Astrocyte (in vitro differentiated cells and primary cell): ENCODE measurements around the gene MYO3B. TPM values are rescaled to one million over a fixed set of nuclear protein-coding genes. Genes with fewer than 3 reads are reported as not detected.

ENCODE experiments used
- DNase-seq: peaks from one replicate; pipeline ENCODE4 v3.0.0-alpha.2; 2010; ENCODE audit warnings: low read depth
- FAIRE-seq: peaks from 2 replicates; lab custom pipeline; 2011; peaks lifted over from hg19 to GRCh38; lab: Jason Lieb, UNC
- H2AFZ ChIP-seq: 2 replicates; pipeline ENCODE4 v1.6.0; 2012; ENCODE audit warnings: low read depth, low read length, inconsistent platforms
- H3K27ac ChIP-seq: 2 replicates; pipeline ENCODE4 v1.5.1; 2011; ENCODE audit warnings: low read depth, low read length, inconsistent platforms
- H3K27me3 ChIP-seq: 2 replicates; pipeline ENCODE4 v1.6.0; 2011; ENCODE audit warnings: low read length, inconsistent platforms; ENCODE audit not compliant: insufficient read depth
- H3K36me3 ChIP-seq: 2 replicates; pipeline ENCODE4 v1.5.1; 2011; ENCODE audit warnings: low read length, inconsistent platforms; ENCODE audit not compliant: insufficient read depth
- H3K4me1 ChIP-seq: 2 replicates; pipeline ENCODE4 v1.5.1; 2011; ENCODE audit warnings: low read length, inconsistent platforms; ENCODE audit not compliant: insufficient read depth
- H3K4me2 ChIP-seq: 2 replicates; pipeline ENCODE4 v1.6.0; 2012; ENCODE audit warnings: low read length, inconsistent platforms
- H3K4me3 ChIP-seq: 2 replicates; pipeline ENCODE4 v1.5.1; 2011; ENCODE audit warnings: low read depth, mild to moderate bottlenecking, low read length, inconsistent platforms; ENCODE audit not compliant: insufficient read depth
- H3K79me2 ChIP-seq: 2 replicates; pipeline ENCODE4 v1.6.0; 2012; ENCODE audit warnings: mild to moderate bottlenecking, low read length, inconsistent platforms; ENCODE audit not compliant: insufficient read depth
- H3K9ac ChIP-seq: 2 replicates; pipeline ENCODE4 v1.6.0; 2012; ENCODE audit warnings: mild to moderate bottlenecking, low read length, inconsistent platforms
- H3K9me3 ChIP-seq: 2 replicates; pipeline ENCODE4 v1.5.1; 2012; ENCODE audit warnings: low read depth, mild to moderate bottlenecking, low read length, inconsistent platforms; ENCODE audit not compliant: insufficient read depth
- H4K20me1 ChIP-seq: 2 replicates; pipeline ENCODE4 v1.6.0; 2012; ENCODE audit warnings: low read length, inconsistent platforms; ENCODE audit not compliant: insufficient read depth
- H3K27ac Mint-ChIP-seq: one replicate; pipeline ENCODE4 v1.8.0; 2021; ENCODE audit warnings: mild to moderate bottlenecking, mixed read lengths; ENCODE audit not compliant: unreplicated experiment
- H3K27me3 Mint-ChIP-seq: one replicate; pipeline ENCODE4 v1.8.0; 2021; ENCODE audit warnings: low read depth, mixed read lengths; ENCODE audit not compliant: unreplicated experiment
- H3K36me3 Mint-ChIP-seq: one replicate; pipeline ENCODE4 v1.8.0; 2021; ENCODE audit warnings: low read depth, mixed read lengths; ENCODE audit not compliant: unreplicated experiment
- H3K4me1 Mint-ChIP-seq: one replicate; pipeline ENCODE4 v1.8.0; 2021; ENCODE audit warnings: low read depth, mixed read lengths; ENCODE audit not compliant: unreplicated experiment
- H3K4me3 Mint-ChIP-seq: one replicate; pipeline ENCODE4 v1.8.0; 2021; ENCODE audit warnings: mild to moderate bottlenecking, moderate library complexity, mixed read lengths; ENCODE audit not compliant: unreplicated experiment
- H3K9me3 Mint-ChIP-seq: one replicate; pipeline ENCODE4 v1.8.0; 2021; ENCODE audit warnings: mild to moderate bottlenecking, mixed read lengths; ENCODE audit not compliant: unreplicated experiment
- CTCF ChIP-seq: IDR thresholded peaks from 2 replicates; pipeline ENCODE4 v1.5.1; 2011; ENCODE audit warnings: low read depth, mild to moderate bottlenecking, inconsistent platforms, low read length, moderate library complexity; ENCODE audit not compliant: insufficient read depth
- EZH2 ChIP-seq: IDR thresholded peaks from 2 replicates; pipeline ENCODE4 v1.6.1; 2012; ENCODE audit warnings: mild to moderate bottlenecking, low read length, inconsistent platforms; ENCODE audit not compliant: insufficient read depth
- total RNA-seq: library from RNA; stranded (reverse); gene quantifications from 2 replicates; pipeline ENCODE4 v1.2.1, GENCODE V29; 2021

Gene MYO3B
- total RNA-seq, 1 donor from 2014 or later: not detected

DNA sequence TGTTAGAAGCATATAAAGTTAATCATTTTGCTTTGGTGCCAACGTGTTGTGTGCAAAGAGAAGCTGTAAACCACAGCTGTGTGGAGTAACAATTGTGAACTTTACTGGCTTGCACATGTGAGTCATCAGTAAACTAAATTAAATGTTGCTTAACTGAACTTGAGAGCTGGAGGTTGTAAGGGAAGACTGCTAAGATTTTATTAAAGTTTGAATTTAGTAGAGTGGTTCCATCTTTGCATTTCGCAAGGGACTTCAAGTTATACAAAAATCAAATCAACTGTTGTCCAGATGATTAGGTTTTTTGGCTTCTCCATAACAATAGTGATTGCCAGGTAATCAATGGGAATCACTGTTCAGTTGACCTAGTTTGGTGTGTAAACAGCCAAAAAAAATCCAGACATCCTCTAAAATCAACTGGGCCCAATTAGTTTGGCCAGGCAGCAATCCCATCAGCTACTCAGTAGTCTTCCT, 247.4 kb downstream of the MYO3B start:
- DNase-seq: peak; percentile 11
- Histone ChIP-seq H3K9ac (no peak overlapping the region), H3K27me3 (no peaks in the 10 kb centered on the region), H3K79me2 (no peaks in the 10 kb centered on the region), H3K36me3 (no peaks in the 10 kb centered on the region), H4K20me1 (no peaks in the 10 kb centered on the region), H3K27ac (no peak overlapping the region), H3K4me1 (no peaks in the 10 kb centered on the region), H2AFZ (no peak overlapping the region), H3K4me3 (no peak overlapping the region), H3K9me3 (no peaks in the 10 kb centered on the region), H3K4me2 (no peak overlapping the region)
- no peak for FAIRE-seq
- TF ChIP-seq EZH2 (no peak), CTCF (no peak)
- Mint-ChIP-seq H3K36me3 (no peaks in the 10 kb centered on the region), H3K4me1 (peaks cover 13% of the 10 kb centered on the region), H3K27ac (no peak overlapping the region), H3K4me3 (no peak overlapping the region), H3K9me3 (peaks cover 2% of the 10 kb centered on the region), H3K27me3 (peaks cover 12% of the 10 kb centered on the region)

DNA sequence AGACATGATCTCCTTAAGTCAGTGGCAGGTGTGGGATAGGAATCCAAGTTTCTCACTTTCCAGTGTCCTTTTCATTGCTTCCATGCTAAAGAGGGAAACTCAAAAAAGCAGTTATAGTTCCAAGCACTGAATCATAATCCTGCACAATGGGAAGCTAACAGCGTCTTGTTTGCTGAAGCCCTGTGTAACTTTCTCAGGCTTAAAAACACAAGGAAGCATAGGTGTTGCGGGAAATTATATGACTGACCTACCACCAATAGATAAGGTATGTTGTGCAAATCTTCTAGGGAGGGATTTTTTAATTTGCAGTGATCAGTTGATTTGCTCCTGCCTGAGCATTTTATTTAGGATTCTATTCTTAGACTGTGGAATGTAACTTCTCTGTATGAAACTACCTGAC, 250.9 kb downstream of the MYO3B start:
- Histone ChIP-seq H3K4me1 (no peaks in the 10 kb centered on the region), H3K9ac (no peak overlapping the region), H3K9me3 (no peaks in the 10 kb centered on the region), H3K4me3 (no peak overlapping the region), H2AFZ (no peak overlapping the region), H3K4me2 (no peak overlapping the region), H3K36me3 (no peaks in the 10 kb centered on the region), H4K20me1 (no peaks in the 10 kb centered on the region), H3K79me2 (no peaks in the 10 kb centered on the region), H3K27me3 (no peaks in the 10 kb centered on the region), H3K27ac (no peak overlapping the region)
- no peak for DNase-seq
- no peaks in the 10 kb centered on the region for H3K36me3 Mint-ChIP-seq
- no peak overlapping the region for H3K27ac Mint-ChIP-seq
- H3K4me1 Mint-ChIP-seq: peaks cover 6% of the 10 kb centered on the region
- no peak for FAIRE-seq
- H3K9me3 Mint-ChIP-seq: no peaks in the 10 kb centered on the region
- H3K4me3 Mint-ChIP-seq: no peak overlapping the region
- no peak for TF ChIP-seq EZH2
- no peak for TF ChIP-seq CTCF
- H3K27me3 Mint-ChIP-seq: no peaks in the 10 kb centered on the region

- FAIRE-seq (no peak), DNase-seq (no peak)
- Mint-ChIP-seq H3K27me3 (no peaks in the 10 kb centered on the region), H3K9me3 (no peaks in the 10 kb centered on the region), H3K4me1 (peaks cover 15% of the 10 kb centered on the region), H3K27ac (no peak overlapping the region), H3K4me3 (no peak overlapping the region), H3K36me3 (no peaks in the 10 kb centered on the region)
- no peak overlapping the region for H3K4me3 ChIP-seq
- H3K36me3 ChIP-seq: no peaks in the 10 kb centered on the region
- TF ChIP-seq EZH2 (no peak), CTCF (no peak)
- no peaks in the 10 kb centered on the region for H3K4me1 ChIP-seq
- no peaks in the 10 kb centered on the region for H4K20me1 ChIP-seq
- H3K4me2 ChIP-seq: no peak overlapping the region
- no peak overlapping the region for H3K27ac ChIP-seq
- no peaks in the 10 kb centered on the region for H3K9me3 ChIP-seq
- H3K27me3 ChIP-seq: peaks cover 2% of the 10 kb centered on the region
- no peak overlapping the region for H3K9ac ChIP-seq
- no peak overlapping the region for H2AFZ ChIP-seq
- H3K79me2 ChIP-seq: no peaks in the 10 kb centered on the region
Observed at GRCh38 chr2:170432823-170433222, 254.9 kb downstream of the MYO3B start.
